Activated CD8-positive, alpha-beta T cell treated with anti-CD3 and anti-CD28 coated beads for 36 hours (primary cell): Measurements from ENCODE around the gene ATOSB. TPM values are rescaled to one million over a fixed set of nuclear protein-coding genes. Genes with fewer than 3 reads are reported as not detected.

Experiments
- ATAC-seq: fragments of 200-7000 bp; cut with Tn5 transposase; one replicate; pipeline ENCODE4 v1.10.0; 2021; ENCODE audit warnings: mild to moderate bottlenecking, moderate library complexity
- CTCF ChIA-PET: fragments of 350-600 bp; sonication (Branson Sonifier 250); formaldehyde crosslinking; loops from one replicate; lab custom pipeline; 2021; ENCODE audit warnings: antibody characterized with exemption; lab: Charles Lee
- POLR2A ChIA-PET: fragments of 350-600 bp; sonication (Branson Sonifier 250); formaldehyde crosslinking; loops from one replicate; lab custom pipeline; 2021; ENCODE audit warnings: antibody characterized with exemption; lab: Charles Lee
- DNase-seq: peaks from one replicate; pipeline ENCODE4 v3.0.0-alpha.2; 2020
- H3K27ac Mint-ChIP-seq: one replicate; pipeline ENCODE4 v1.8.0; 2021; ENCODE audit warnings: mild to moderate bottlenecking, mixed read lengths
- H3K27me3 Mint-ChIP-seq: one replicate; pipeline ENCODE4 v1.8.0; 2021; ENCODE audit warnings: mixed read lengths
- H3K36me3 Mint-ChIP-seq: one replicate; pipeline ENCODE4 v1.8.0; 2021; ENCODE audit warnings: low read depth, mixed read lengths
- H3K4me1 Mint-ChIP-seq: one replicate; pipeline ENCODE4 v1.8.0; 2021; ENCODE audit warnings: low read depth, mixed read lengths
- H3K4me3 Mint-ChIP-seq: one replicate; pipeline ENCODE4 v1.8.0; 2021; ENCODE audit warnings: mild to moderate bottlenecking, moderate library complexity, mixed read lengths
- H3K9me3 Mint-ChIP-seq: one replicate; pipeline ENCODE4 v1.8.0; 2021; ENCODE audit warnings: mixed read lengths
- CTCF ChIP-seq: fragments of 200-600 bp; IDR thresholded peaks from one replicate; pipeline ENCODE4 v1.8.0; 2022; ENCODE audit warnings: antibody characterized with exemption, mild to moderate bottlenecking
- intact Hi-C: fragments of 100-400 bp; cut with micrococcal nuclease; formaldehyde crosslinking; loops from one replicate; pipeline ENCODE4 v1.10.0; 2022
- total RNA-seq, 2 experiments: library from RNA; stranded (reverse); gene quantifications; one replicate each; pipeline ENCODE4 v1.2.3, GENCODE V29; 2021

ATOSB gene
- total RNA-seq, 2 experiments from 2014 or later: 5.9 to 6.0 TPM

- Mint-ChIP-seq H3K4me1 (no peaks in the 10 kb centered on the region), H3K36me3 (peaks cover 48% of the 10 kb centered on the region), H3K27ac (no peak overlapping the region), H3K4me3 (no peak overlapping the region), H3K27me3 (no peaks in the 10 kb centered on the region), H3K9me3 (no peaks in the 10 kb centered on the region)
- no peak for ATAC-seq
- no peak for DNase-seq
- intact Hi-C loops: no loop called here
- TF ChIP-seq CTCF: no peak
- POLR2A ChIA-PET: interaction anchor here (0.9 to 2.9 kb wide), 3 partner anchors 10 to 26 kb away, joined by 3 to 14 read pairs (median 3); partner anchors contain the start of genes FANCG and VCP
- CTCF ChIA-PET: interaction anchor here (5.7 kb wide), 1 partner anchor 156 kb away, joined by 115 read pairs; no protein-coding TSS in a partner anchor
These were observed 61.4 kb downstream of the ATOSB start for GRCh38 chr9:35054185-35054835.

Other genes with a start within 250 kb of the ATOSB start
- gene PHF24, start 157.6 kb downstream of the ATOSB start, total RNA-seq: under 1 TPM in 1 of 2 experiments, not detected in 1; 0.11 TPM
- 10 to 100 TPM; 14.6 to 16.4 TPM for gene DNAJB5, start 126.1 kb downstream of the ATOSB start, total RNA-seq
- 100 to 1,000 TPM; 215 to 224 TPM for gene VCP, start 43.2 kb downstream of the ATOSB start, total RNA-seq
- 10 to 100 TPM; 91.5 to 94.0 TPM for gene FANCG, start 35.9 kb downstream of the ATOSB start, total RNA-seq
- 10 to 100 TPM; 19.8 to 21.9 TPM for gene PIGO, start 19.3 kb downstream of the ATOSB start, total RNA-seq
- 100 to 1,000 TPM; 208 to 211 TPM for gene STOML2, start 12.7 kb downstream of the ATOSB start, total RNA-seq
- gene UNC13B, start 46.1 kb upstream of the ATOSB start, total RNA-seq: 1 to 10 TPM; 1.3 to 1.9 TPM